B cell (primary cell): ENCODE results near the gene KRTAP5-1.

ENCODE experiments used
- EZH2 ChIP-seq: IDR thresholded peaks from 2 replicates; pipeline ENCODE4 v1.6.1; 2012; ENCODE audit warnings: borderline replicate concordance, low read depth, mild to moderate bottlenecking, moderate library complexity, low read length; ENCODE audit not compliant: insufficient read depth, poor library complexity, severe bottlenecking
- TF ChIP-seq, protein P1 (sequence below): fragments of 200-600 bp; IDR thresholded peaks from one replicate; pipeline ENCODE4 v1.8.0; 2022; ENCODE audit warnings: antibody characterized with exemption, mild to moderate bottlenecking

DNA sequence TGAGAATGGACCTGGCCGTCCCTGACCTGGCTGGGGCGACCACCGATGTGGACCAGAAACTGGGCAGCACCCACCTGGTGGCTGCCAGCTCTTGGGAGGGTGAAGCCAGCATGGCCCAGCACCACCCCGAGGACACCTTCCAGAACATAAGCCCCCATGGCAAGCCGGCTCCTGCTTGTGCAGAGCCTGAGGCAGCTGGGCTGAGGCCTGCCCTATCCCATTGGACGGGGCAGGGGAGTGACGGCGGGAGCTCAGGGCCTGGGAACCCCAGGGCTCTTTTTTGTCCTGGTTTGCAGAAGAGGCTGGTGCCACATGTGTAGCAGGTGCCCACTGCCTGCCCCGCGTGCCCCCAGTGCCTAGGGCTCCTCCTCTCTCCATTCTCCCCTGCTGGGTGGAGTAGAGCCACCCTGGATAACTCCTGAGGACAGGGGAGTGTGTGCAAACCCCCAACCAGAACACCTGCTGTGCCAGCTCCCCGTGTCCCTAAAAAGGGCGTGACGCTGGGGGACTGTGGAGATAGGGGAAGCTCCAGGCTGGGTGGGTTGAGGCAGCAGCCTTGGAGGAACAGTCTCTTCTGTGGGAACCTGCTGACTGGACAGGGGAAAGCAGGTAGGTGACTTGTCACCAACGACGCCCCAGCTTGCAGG lies 25.0 kb downstream of the KRTAP5-1 start:
- TF ChIP-seq, protein P1, sequence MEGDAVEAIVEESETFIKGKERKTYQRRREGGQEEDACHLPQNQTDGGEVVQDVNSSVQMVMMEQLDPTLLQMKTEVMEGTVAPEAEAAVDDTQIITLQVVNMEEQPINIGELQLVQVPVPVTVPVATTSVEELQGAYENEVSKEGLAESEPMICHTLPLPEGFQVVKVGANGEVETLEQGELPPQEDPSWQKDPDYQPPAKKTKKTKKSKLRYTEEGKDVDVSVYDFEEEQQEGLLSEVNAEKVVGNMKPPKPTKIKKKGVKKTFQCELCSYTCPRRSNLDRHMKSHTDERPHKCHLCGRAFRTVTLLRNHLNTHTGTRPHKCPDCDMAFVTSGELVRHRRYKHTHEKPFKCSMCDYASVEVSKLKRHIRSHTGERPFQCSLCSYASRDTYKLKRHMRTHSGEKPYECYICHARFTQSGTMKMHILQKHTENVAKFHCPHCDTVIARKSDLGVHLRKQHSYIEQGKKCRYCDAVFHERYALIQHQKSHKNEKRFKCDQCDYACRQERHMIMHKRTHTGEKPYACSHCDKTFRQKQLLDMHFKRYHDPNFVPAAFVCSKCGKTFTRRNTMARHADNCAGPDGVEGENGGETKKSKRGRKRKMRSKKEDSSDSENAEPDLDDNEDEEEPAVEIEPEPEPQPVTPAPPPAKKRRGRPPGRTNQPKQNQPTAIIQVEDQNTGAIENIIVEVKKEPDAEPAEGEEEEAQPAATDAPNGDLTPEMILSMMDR: no peak
- TF ChIP-seq EZH2: no peak
